ENCODE measurements around the gene SLC16A11. TPM values are rescaled to one million over a fixed set of nuclear protein-coding genes. Genes with fewer than 3 reads are reported as not detected.

The SLC16A11 gene
- total RNA-seq, 2 donors from 2014 or later: 0.24 to 0.44 TPM

GRCh38 chr17:7084088-7084487 is 40.2 kb upstream of the SLC16A11 start:
- no peaks in the 10 kb centered on the region for H3K36me3 Mint-ChIP-seq (ENCODE audit: low read depth)
- H3K4me3 Mint-ChIP-seq: no peak overlapping the region
- no peaks in the 10 kb centered on the region for H3K27me3 Mint-ChIP-seq (ENCODE audit: insufficient read depth)
- Histone ChIP-seq H3K4me3 (ENCODE audit: low read length) (no peak overlapping the region), H3K9me3 (ENCODE audit: control insufficient read depth, low read length) (no peaks in the 10 kb centered on the region), H3K9ac (ENCODE audit: extremely low read depth, low read length, poor library complexity, severe bottlenecking) (no peak overlapping the region), H3K36me3 (ENCODE audit: control insufficient read depth, insufficient read depth, low read length) (no peaks in the 10 kb centered on the region), H3K27me3 (ENCODE audit: control insufficient read depth, insufficient read depth, low read length, poor library complexity, severe bottlenecking) (no peaks in the 10 kb centered on the region), H3K27ac (ENCODE audit: low read depth, low read length) (no peak overlapping the region), H3K4me1 (ENCODE audit: control insufficient read depth, insufficient read depth, low read length) (peaks cover 3% of the 10 kb centered on the region)
- no peak for DNase-seq
- peak overlapping the region; percentile 13 for H3K27ac Mint-ChIP-seq
- H3K4me1 Mint-ChIP-seq: peaks cover 16% of the 10 kb centered on the region
- no peak for TF ChIP-seq CTCF (conservative IDR thresholded peaks at IDR 0.05)
- H3K9me3 Mint-ChIP-seq: peaks cover 11% of the 10 kb centered on the region
- WGBS, 2 experiments (ENCODE audit: insufficient coverage in 1 of 2, insufficient read length in 1 of 2): 84 to 86% methylated on average over 7 of the region's 7 CpGs

GRCh38 chr17:7083592-7083991 is 39.7 kb upstream of the SLC16A11 start:
- peaks cover 4% of the 10 kb centered on the region for H3K27me3 Mint-ChIP-seq (ENCODE audit: insufficient read depth)
- H3K4me1 ChIP-seq (ENCODE audit: control insufficient read depth, insufficient read depth, low read length): peaks cover 3% of the 10 kb centered on the region
- H3K9ac ChIP-seq (ENCODE audit: extremely low read depth, low read length, poor library complexity, severe bottlenecking): no peak overlapping the region
- no peak overlapping the region for H3K4me3 Mint-ChIP-seq
- H3K4me3 ChIP-seq (ENCODE audit: low read length): no peak overlapping the region
- no peaks in the 10 kb centered on the region for H3K9me3 ChIP-seq (ENCODE audit: control insufficient read depth, low read length)
- no peaks in the 10 kb centered on the region for H3K36me3 ChIP-seq (ENCODE audit: control insufficient read depth, insufficient read depth, low read length)
- H3K4me1 Mint-ChIP-seq: peaks cover 11% of the 10 kb centered on the region
- H3K36me3 Mint-ChIP-seq (ENCODE audit: low read depth): no peaks in the 10 kb centered on the region
- peaks cover 8% of the 10 kb centered on the region for H3K9me3 Mint-ChIP-seq
- no peak overlapping the region for H3K27ac Mint-ChIP-seq
- 86 to 92% methylated on average over 4 of the region's 4 CpGs for WGBS, 2 experiments (ENCODE audit: insufficient coverage in 1 of 2, insufficient read length in 1 of 2)
- no peak overlapping the region for H3K27ac ChIP-seq (ENCODE audit: low read depth, low read length)
- no peaks in the 10 kb centered on the region for H3K27me3 ChIP-seq (ENCODE audit: control insufficient read depth, insufficient read depth, low read length, poor library complexity, severe bottlenecking)
- TF ChIP-seq CTCF (conservative IDR thresholded peaks at IDR 0.05): no peak
- DNase-seq: peak; percentile 24

GRCh38 chr17:7081341-7082062 is 37.6 kb upstream of the SLC16A11 start:
- no peaks in the 10 kb centered on the region for H3K27me3 ChIP-seq (ENCODE audit: control insufficient read depth, insufficient read depth, low read length, poor library complexity, severe bottlenecking)
- no peak overlapping the region for H3K27ac Mint-ChIP-seq
- peaks cover 4% of the 10 kb centered on the region for H3K27me3 Mint-ChIP-seq (ENCODE audit: insufficient read depth)
- H3K4me3 Mint-ChIP-seq: no peak overlapping the region
- no peaks in the 10 kb centered on the region for H3K4me1 Mint-ChIP-seq
- no peak for TF ChIP-seq CTCF (conservative IDR thresholded peaks at IDR 0.05)
- H3K27ac ChIP-seq (ENCODE audit: low read depth, low read length): no peak overlapping the region
- H3K36me3 ChIP-seq (ENCODE audit: control insufficient read depth, insufficient read depth, low read length): no peaks in the 10 kb centered on the region
- H3K4me3 ChIP-seq (ENCODE audit: low read length): no peak overlapping the region
- no peak overlapping the region for H3K9ac ChIP-seq (ENCODE audit: extremely low read depth, low read length, poor library complexity, severe bottlenecking)
- peaks cover 8% of the 10 kb centered on the region for H3K9me3 Mint-ChIP-seq
- DNase-seq: no peak
- H3K4me1 ChIP-seq (ENCODE audit: control insufficient read depth, insufficient read depth, low read length): no peaks in the 10 kb centered on the region
- H3K9me3 ChIP-seq (ENCODE audit: control insufficient read depth, low read length): no peaks in the 10 kb centered on the region
- no peaks in the 10 kb centered on the region for H3K36me3 Mint-ChIP-seq (ENCODE audit: low read depth)
- WGBS, 2 experiments (ENCODE audit: insufficient coverage in 1 of 2, insufficient read length in 1 of 2): 90 to 92% methylated on average over 12 to 16 of the region's 16 CpGs
